Astrocyte of the spinal cord (primary cell): Measurements from ENCODE around the gene STXBP5L.

Experiments used
- DNase-seq: peaks from one replicate; pipeline ENCODE4 v3.0.0; 2011; ENCODE audit warnings: low read depth, low spot score
- H3K4me3 ChIP-seq: 2 replicates; pipeline ENCODE4 v1.5.1; 2011; ENCODE audit warnings: low read depth, mild to moderate bottlenecking, low read length, moderate library complexity
- CTCF ChIP-seq: IDR thresholded peaks from 2 replicates; pipeline ENCODE4 v1.5.1; 2012; ENCODE audit warnings: low read depth, mild to moderate bottlenecking, low read length, inconsistent platforms
- in situ Hi-C: cut with HindIII; loops from 2 replicates; pipeline ENCODE4 v1.10.0; 2017; ENCODE audit warnings: low sequenced_read_pairs

The STXBP5L gene

GRCh38 chr3:121467085-121467484, 559.1 kb downstream of the STXBP5L start:
- in situ Hi-C loops = no loop called here
- DNase-seq = no peak
- TF ChIP-seq CTCF = no peak
- H3K4me3 ChIP-seq = no peak overlapping the region

GRCh38 chr3:121473001-121473400, 565.0 kb downstream of the STXBP5L start:
- no peak for TF ChIP-seq CTCF
- DNase-seq = no peak
- in situ Hi-C loops = no loop called here
- H3K4me3 ChIP-seq = no peak overlapping the region
